Esophagus muscularis mucosa (tissue), 4 donors: ENCODE data around the gene TJP1. TPM values are rescaled to one million over a fixed set of nuclear protein-coding genes. Genes with fewer than 3 reads are reported as not detected.
A peak's percentile ranks its signal among the peaks of the same experiment; 100 is the strongest.

Experiments
- DNase-seq: peaks from one replicate; pipeline ENCODE4 v3.0.0-alpha.2; 2017; ENCODE audit errors: extremely low spot score
- H3K27ac ChIP-seq, 4 donors: fragments of 200-600 bp; sonication (generic); replicated peaks in 1 of 4; 1 replicate in 3 of 4; 2 replicates in 1 of 4; pipeline ENCODE4 v1.5.1; 2016 to 2019; ENCODE audit warnings: mild to moderate bottlenecking in 1 of 4
- H3K27me3 ChIP-seq, 4 donors: fragments of 200-600 bp; sonication (generic); one replicate each; pipeline versions ENCODE4 v1.5.1 to v1.6.0; 2016 to 2019
- H3K36me3 ChIP-seq, 4 donors: fragments of 200-600 bp; sonication (generic); one replicate each; pipeline ENCODE4 v1.5.1; 2016 to 2019
- H3K4me1 ChIP-seq, 4 donors: fragments of 200-600 bp; sonication (generic); one replicate each; pipeline ENCODE4 v1.5.1; 2016 to 2019
- H3K4me3 ChIP-seq, 4 donors: fragments of 200-600 bp; sonication (generic); 1 replicate in 2 of 4; 2 replicates in 2 of 4; pipeline ENCODE4 v1.5.1; 2016 to 2019; ENCODE audit warnings: mild to moderate bottlenecking in 4 of 4, moderate library complexity in 1 of 4
- H3K9me3 ChIP-seq, 4 donors: fragments of 200-600 bp; sonication (generic); 1 replicate in 3 of 4; 2 replicates in 1 of 4; pipeline ENCODE4 v1.5.1; 2016 to 2019
- CTCF ChIP-seq, 3 experiments: fragments of 200-600 bp in 2 of 3; fragments of 450-650 bp in 1 of 3; sonication (generic) in 2 of 3; IDR thresholded peaks; one replicate each; pipeline ENCODE4 v1.5.1; 2017 to 2019; ENCODE audit warnings: antibody characterized with exemption in 3 of 3, mild to moderate bottlenecking in 2 of 3, moderate library complexity in 1 of 3
- EP300 ChIP-seq: sonication (generic); formaldehyde crosslinking; IDR thresholded peaks from one replicate; pipeline ENCODE4 v1.6.1; 2017; ENCODE audit warnings: antibody characterized with exemption
- POLR2A ChIP-seq: fragments of 450-650 bp; IDR thresholded peaks from one replicate; pipeline ENCODE4 v1.6.1; 2017; ENCODE audit warnings: antibody characterized with exemption, moderate library complexity, mild to moderate bottlenecking, low read depth
- POLR2AphosphoS5 ChIP-seq, 2 donors: sonication (generic); formaldehyde crosslinking; IDR thresholded peaks; one replicate each; pipeline ENCODE4 v1.6.1; 2017; ENCODE audit warnings: antibody characterized with exemption in 2 of 2
- WGBS: methylation state at CpG from one replicate; pipeline ENCODE4 v1.1.5; 2018; 5-methylcytosine and 5-hydroxymethylcytosine counted together
- intact Hi-C: fragments of 100-400 bp; cut with DNase I; formaldehyde crosslinking; loops from one replicate; pipeline ENCODE4 v1.15.1; 2023
- total RNA-seq, 4 donors: library from RNA; depleted of rRNA; stranded (reverse); fragments of >200 nt; gene quantifications; one replicate each; pipeline versions ENCODE4 v1.1.0 to v1.2.1, GENCODE V29; 2016

The TJP1 gene
- total RNA-seq, 4 donors from 2014 or later = 69.4 to 108 (median 90.2) TPM

GRCh38 chr15:29753506-29753905, 68.8 kb downstream of the TJP1 start:
- H3K27ac ChIP-seq = no peak overlapping the region
- no peak for DNase-seq
- no peaks in the 10 kb centered on the region for H3K27me3 ChIP-seq
- intact Hi-C loops = no loop called here
- no peaks in the 10 kb centered on the region for H3K9me3 ChIP-seq
- TF ChIP-seq EP300 = no peak
- no peak for TF ChIP-seq POLR2AphosphoS5 (IDR thresholded peaks at IDR 0.05)
- no peak for TF ChIP-seq POLR2A
- TF ChIP-seq CTCF (IDR thresholded peaks at IDR 0.05) = no peak
- H3K4me3 ChIP-seq = no peak overlapping the region
- peaks cover 0 to 30% (median 13%) of the 10 kb centered on the region in 4 donors for H3K36me3 ChIP-seq
- 93% methylated on average over 7 of the region's 7 CpGs for WGBS
- peaks cover 20 to 32% (median 24%) of the 10 kb centered on the region in 4 donors for H3K4me1 ChIP-seq

GRCh38 chr15:29750754-29751153, 71.5 kb downstream of the TJP1 start:
- Histone ChIP-seq H3K27ac (no peak overlapping the region), H3K9me3 (no peaks in the 10 kb centered on the region), H3K4me3 (no peak overlapping the region), H3K4me1 (peaks cover 0 to 6% (median 0%) of the 10 kb centered on the region in 4 donors), H3K36me3 (peaks cover 0 to 29% (median 13%) of the 10 kb centered on the region in 4 donors), H3K27me3 (no peaks in the 10 kb centered on the region)
- no peak for TF ChIP-seq POLR2AphosphoS5 (IDR thresholded peaks at IDR 0.05)
- no peak for TF ChIP-seq CTCF (IDR thresholded peaks at IDR 0.05)
- TF ChIP-seq POLR2A = no peak
- WGBS = 77% methylated on average over 2 of the region's 2 CpGs
- intact Hi-C loops = no loop called here
- no peak for DNase-seq

DNA sequence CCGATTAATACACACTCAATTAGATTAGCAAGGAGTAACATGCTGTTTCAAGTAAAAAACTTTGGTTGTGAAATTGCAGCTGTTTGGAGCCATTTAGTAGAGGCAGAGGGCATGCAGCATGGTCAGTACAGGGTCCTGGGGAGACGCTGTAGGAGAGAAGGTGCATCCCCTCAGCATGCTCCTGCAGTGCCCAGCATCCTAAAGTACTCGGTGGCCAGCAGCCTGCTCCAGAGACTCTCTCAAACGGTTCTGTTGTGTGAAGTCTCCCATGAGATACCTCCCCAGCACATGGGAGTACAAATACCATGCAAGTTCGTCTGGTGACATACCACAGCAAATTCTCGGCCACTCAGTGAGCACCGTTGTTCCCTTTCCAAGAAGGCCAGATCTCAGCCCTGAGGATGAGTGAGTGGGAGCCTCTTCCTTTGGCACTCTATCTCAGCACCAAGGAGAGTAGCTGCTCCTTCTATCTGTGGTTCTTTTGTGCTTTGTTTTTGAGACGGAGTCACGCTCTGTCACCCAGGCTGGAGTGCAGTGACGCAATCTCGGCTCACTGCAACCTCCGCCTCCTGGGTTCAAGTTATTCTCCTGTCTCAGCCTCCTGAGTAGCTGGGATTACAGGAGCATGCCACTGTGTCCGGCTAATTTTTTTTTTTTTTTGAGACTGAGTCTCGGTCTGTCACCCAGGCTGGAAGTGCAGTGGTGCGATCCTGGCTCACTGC, 72.7 kb downstream of the TJP1 start:
- DNase-seq = no peak
- Histone ChIP-seq H3K27ac (no peak overlapping the region), H3K9me3 (no peaks in the 10 kb centered on the region), H3K4me1 (peaks cover 0 to 6% (median 0%) of the 10 kb centered on the region in 4 donors), H3K36me3 (peaks cover 0 to 28% (median 13%) of the 10 kb centered on the region in 4 donors), H3K4me3 (no peak overlapping the region), H3K27me3 (no peaks in the 10 kb centered on the region)
- WGBS = 81% methylated on average over 15 of the region's 15 CpGs
- intact Hi-C loops = loop anchor here (5.0 kb wide), 1 partner anchor 178 kb away; no protein-coding TSS in a partner anchor
- TF ChIP-seq POLR2A (no peak), CTCF (IDR thresholded peaks at IDR 0.05) (no peak), POLR2AphosphoS5 (IDR thresholded peaks at IDR 0.05) (no peak), EP300 (no peak)

DNA sequence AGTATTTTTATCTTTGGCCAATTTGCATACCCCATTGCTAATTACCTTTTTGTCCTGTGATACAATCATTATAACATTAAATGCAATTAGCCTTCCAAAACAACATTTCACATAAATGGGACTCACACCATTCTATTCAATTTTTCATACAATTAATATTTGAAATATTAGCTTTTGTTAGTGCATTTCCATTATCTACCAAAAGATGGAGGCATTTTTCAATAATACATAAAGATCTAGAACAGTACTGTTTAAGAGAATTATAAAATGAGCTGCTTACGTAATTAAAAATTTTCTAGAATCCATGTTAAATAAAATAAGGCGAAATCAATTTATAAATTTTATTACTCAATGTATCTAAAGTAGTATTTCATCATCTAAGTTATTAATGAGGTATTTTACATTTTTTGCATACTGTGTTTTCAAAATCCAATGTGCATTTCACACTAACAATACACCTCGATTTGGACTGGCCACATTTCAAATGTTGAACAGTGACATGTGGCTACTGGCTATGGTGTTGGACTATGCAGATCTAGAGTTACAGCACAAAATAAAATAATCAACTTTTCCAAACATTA, 74.3 kb downstream of the TJP1 start:
- no peak for DNase-seq
- no peaks in the 10 kb centered on the region for H3K27me3 ChIP-seq
- intact Hi-C loops = loop anchor here (5.0 kb wide), 1 partner anchor 179 kb away; no protein-coding TSS in a partner anchor
- TF ChIP-seq POLR2AphosphoS5 (IDR thresholded peaks at IDR 0.05) = no peak
- no peak for TF ChIP-seq POLR2A
- TF ChIP-seq CTCF (IDR thresholded peaks at IDR 0.05) = peak; percentile 39 to 54 (median 50)
- no peak for TF ChIP-seq EP300
- peaks cover 0 to 18% (median 10%) of the 10 kb centered on the region in 4 donors for H3K36me3 ChIP-seq
- no peak overlapping the region for H3K27ac ChIP-seq
- peaks cover 0 to 6% (median 0%) of the 10 kb centered on the region in 4 donors for H3K4me1 ChIP-seq
- H3K9me3 ChIP-seq = no peaks in the 10 kb centered on the region
- WGBS = 56% methylated on average over 3 of the region's 3 CpGs
- no peak overlapping the region for H3K4me3 ChIP-seq
